ENCODE measurements around the gene ZEB1. TPM values are rescaled to one million over a fixed set of nuclear protein-coding genes. Genes with fewer than 3 reads are reported as not detected.

ZEB1 gene
- total RNA-seq, 1 experiment from 2014 or later = 0.39 TPM

GRCh38 chr10:31418481-31418880 is 99.5 kb downstream of the ZEB1 start:
- H3K4me3 Mint-ChIP-seq = no peak overlapping the region
- H3K27ac Mint-ChIP-seq = no peak overlapping the region
- no peaks in the 10 kb centered on the region for H3K36me3 Mint-ChIP-seq (ENCODE audit: insufficient read depth in 1 of 3, low read depth in 3 of 3)
- Histone ChIP-seq H3K14ac (ENCODE audit: insufficient read depth, low read length) (no peak overlapping the region), H2AK5ac (ENCODE audit: insufficient read length, low read length) (no peak overlapping the region), H3K9me3 (ENCODE audit: control insufficient read depth, low read depth, low read length) (no peaks in the 10 kb centered on the region), H2BK20ac (ENCODE audit: low read depth, low read length, poor library complexity, severe bottlenecking) (no peak overlapping the region), H2BK15ac (ENCODE audit: low read depth, low read length) (no peak overlapping the region), H3K27ac (ENCODE audit: insufficient read length, low read depth, low read length) (no peak overlapping the region), H4K20me1 (ENCODE audit: control insufficient read depth, insufficient read depth, insufficient read length) (no peaks in the 10 kb centered on the region), H2BK12ac (ENCODE audit: insufficient read length, low read depth, low read length) (no peak overlapping the region), H2BK5ac (ENCODE audit: insufficient read length, low read length) (no peak overlapping the region), H3K4me2 (ENCODE audit: insufficient read depth, insufficient read length, low read length) (no peak overlapping the region), H3K23ac (ENCODE audit: insufficient read length, low read depth, low read length) (no peak overlapping the region), H3K9ac (ENCODE audit: extremely low read depth, insufficient read length, low read length) (no peak overlapping the region), H3K18ac (ENCODE audit: insufficient read length, low read depth, low read length) (no peak overlapping the region), H4K8ac (replicated peaks; ENCODE audit: insufficient read length, low read depth, low read length) (no peak overlapping the region), H3K4me1 (ENCODE audit: insufficient read depth, low read length) (no peaks in the 10 kb centered on the region), H4K5ac (ENCODE audit: insufficient read length, low read depth, low read length) (no peak overlapping the region), H3K27me3 (ENCODE audit: insufficient read depth, low read length) (no peaks in the 10 kb centered on the region), H3K79me1 (ENCODE audit: insufficient read depth, low read depth, low read length, poor library complexity, severe bottlenecking) (no peaks in the 10 kb centered on the region), H3K56ac (ENCODE audit: insufficient read length, low read depth, low read length) (no peak overlapping the region), H3K23me2 (ENCODE audit: insufficient read length, low read depth, low read length, poor library complexity, severe bottlenecking) (no peaks in the 10 kb centered on the region), H4K91ac (ENCODE audit: insufficient read length, low read depth, low read length) (no peak overlapping the region), H2AFZ (ENCODE audit: low read length) (no peak overlapping the region), H3T11ph (ENCODE audit: low read length) (no peak overlapping the region), H3K79me2 (ENCODE audit: insufficient read depth, low read length) (no peaks in the 10 kb centered on the region), H2BK120ac (ENCODE audit: low read depth, low read length, poor library complexity, severe bottlenecking) (no peak overlapping the region), H3K4ac (ENCODE audit: low read depth, low read length) (no peak overlapping the region)
- no peaks in the 10 kb centered on the region for H3K4me1 Mint-ChIP-seq
- no peaks in the 10 kb centered on the region; a peak in 1 of 5 replicates for H3K9me3 Mint-ChIP-seq
- H3K27me3 Mint-ChIP-seq (ENCODE audit: low read depth) = no peaks in the 10 kb centered on the region
- DNase-seq = no peak
- TF ChIP-seq CTCF (conservative IDR thresholded peaks at IDR 0.05) = no peak
- WGBS (ENCODE audit: extremely low coverage, insufficient read length, low lambda C conversion rate) = no CpG with 5 or more reads among the region's 2 CpGs
